ENCODE data around the gene CTSG.

DNA sequence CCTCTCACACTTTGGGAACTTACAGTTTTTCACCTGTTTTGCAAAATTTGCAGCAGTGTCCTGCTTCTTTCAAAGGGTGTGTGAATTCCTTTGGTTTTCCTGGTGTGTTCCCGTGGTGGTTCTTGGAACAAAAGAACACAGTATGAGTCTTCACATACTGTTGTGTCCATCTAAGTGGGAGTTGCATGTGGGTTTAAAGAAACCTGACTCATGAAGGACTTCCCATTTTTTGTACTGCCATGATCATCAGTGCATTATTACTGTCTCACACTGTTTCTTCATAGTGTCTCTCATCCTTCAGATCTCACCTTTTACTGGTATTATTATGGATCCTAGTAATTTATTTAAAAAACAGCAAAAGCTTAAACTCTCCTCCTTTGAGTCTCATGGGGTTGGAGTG lies 37.2 kb upstream of the CTSG start:
- TF ChIP-seq, protein P1, sequence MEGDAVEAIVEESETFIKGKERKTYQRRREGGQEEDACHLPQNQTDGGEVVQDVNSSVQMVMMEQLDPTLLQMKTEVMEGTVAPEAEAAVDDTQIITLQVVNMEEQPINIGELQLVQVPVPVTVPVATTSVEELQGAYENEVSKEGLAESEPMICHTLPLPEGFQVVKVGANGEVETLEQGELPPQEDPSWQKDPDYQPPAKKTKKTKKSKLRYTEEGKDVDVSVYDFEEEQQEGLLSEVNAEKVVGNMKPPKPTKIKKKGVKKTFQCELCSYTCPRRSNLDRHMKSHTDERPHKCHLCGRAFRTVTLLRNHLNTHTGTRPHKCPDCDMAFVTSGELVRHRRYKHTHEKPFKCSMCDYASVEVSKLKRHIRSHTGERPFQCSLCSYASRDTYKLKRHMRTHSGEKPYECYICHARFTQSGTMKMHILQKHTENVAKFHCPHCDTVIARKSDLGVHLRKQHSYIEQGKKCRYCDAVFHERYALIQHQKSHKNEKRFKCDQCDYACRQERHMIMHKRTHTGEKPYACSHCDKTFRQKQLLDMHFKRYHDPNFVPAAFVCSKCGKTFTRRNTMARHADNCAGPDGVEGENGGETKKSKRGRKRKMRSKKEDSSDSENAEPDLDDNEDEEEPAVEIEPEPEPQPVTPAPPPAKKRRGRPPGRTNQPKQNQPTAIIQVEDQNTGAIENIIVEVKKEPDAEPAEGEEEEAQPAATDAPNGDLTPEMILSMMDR (optimal IDR thresholded peaks at IDR 0.05 in 1 of 3, IDR thresholded peaks at IDR 0.05 in 1 of 3, conservative IDR thresholded peaks at IDR 0.05 in 1 of 3; ENCODE audit: extremely low read depth in 1 of 3, insufficient read depth in 2 of 3, low read length in 3 of 3) = no peak
- TF ChIP-seq EZH2 (IDR thresholded peaks at IDR 0.05; ENCODE audit: low read length) = no peak

All from keratinocyte (primary cell).